HPDE6-E6E7 (cell line): ENCODE data around the gene MYLK4.

Experiments used
- DNase-seq: peaks from one replicate; pipeline ENCODE4 v3.0.0; 2011; ENCODE audit warnings: missing footprints; ENCODE audit errors: extremely low spot score

MYLK4 gene

GRCh38 chr6:2734488-2735166 is 16.1 kb downstream of the MYLK4 start:
- no peak for DNase-seq

GRCh38 chr6:2733736-2734480 is 16.8 kb downstream of the MYLK4 start:
- DNase-seq, result no peak

GRCh38 chr6:2733324-2733723 is 17.4 kb downstream of the MYLK4 start:
- DNase-seq, result no peak

- no peak for DNase-seq
Measured at GRCh38 chr6:2732503-2733089, 18.1 kb downstream of the MYLK4 start.

- DNase-seq, result peak; percentile 28
Measured at GRCh38 chr6:2731281-2731909, 19.3 kb downstream of the MYLK4 start.

GRCh38 chr6:2730353-2731107 is 20.2 kb downstream of the MYLK4 start:
- no peak for DNase-seq

- DNase-seq, result no peak
Measured at GRCh38 chr6:2729921-2730320, 20.8 kb downstream of the MYLK4 start.

GRCh38 chr6:2725999-2726567 is 24.6 kb downstream of the MYLK4 start:
- no peak for DNase-seq

GRCh38 chr6:2725364-2725988 is 25.2 kb downstream of the MYLK4 start:
- no peak for DNase-seq

GRCh38 chr6:2721219-2721618 is 29.5 kb downstream of the MYLK4 start:
- no peak for DNase-seq

- no peak for DNase-seq
Measured at GRCh38 chr6:2719093-2719455, 31.6 kb downstream of the MYLK4 start.

GRCh38 chr6:2718334-2719092 is 32.2 kb downstream of the MYLK4 start:
- DNase-seq, result no peak

- DNase-seq, result no peak
Measured at GRCh38 chr6:2716936-2717700, 33.6 kb downstream of the MYLK4 start.

GRCh38 chr6:2715737-2716136 is 35.0 kb downstream of the MYLK4 start:
- no peak for DNase-seq

GRCh38 chr6:2714111-2714895 is 36.4 kb downstream of the MYLK4 start:
- DNase-seq, result no peak

- DNase-seq, result no peak
Measured at GRCh38 chr6:2713473-2714110, 37.1 kb downstream of the MYLK4 start.

- no peak for DNase-seq
Measured at GRCh38 chr6:2712102-2712501, 38.6 kb downstream of the MYLK4 start.

GRCh38 chr6:2710412-2710811 is 40.3 kb downstream of the MYLK4 start:
- DNase-seq, result no peak
